CD4-positive, alpha-beta T cell treated with Interleukin-15 for 4 hours (primary cell): ENCODE measurements around the gene FBXO36.
"Not testable (repeated sequence)": the region's sequence is repeated elsewhere in the genome, so short reads cannot be mapped to it uniquely, and the experiment has no call there.

Source experiments
- DNase-seq: peaks from one replicate; pipeline ENCODE4 v3.0.0-alpha.2; 2020; ENCODE audit warnings: low spot score

The FBXO36 gene

GRCh38 chr2:229922449-229923386, at the start of gene FBXO36:
Gene FBXO36 (plus strand): TSS chr2:229922503. CDS start chr2:229922514, 11 bp downstream.
- peak; percentile 83 for DNase-seq

GRCh38 chr2:229873123-229873581, 49.2 kb upstream of the FBXO36 start:
- DNase-seq: no peak

GRCh38 chr2:229874647-229875046, 47.7 kb upstream of the FBXO36 start:
- no peak for DNase-seq

- DNase-seq: no peak
Observed at GRCh38 chr2:229875549-229875948, 46.8 kb upstream of the FBXO36 start.

- DNase-seq: no peak
Observed at GRCh38 chr2:229879191-229879950, 42.9 kb upstream of the FBXO36 start.

GRCh38 chr2:229880892-229881586, 41.3 kb upstream of the FBXO36 start:
- no peak for DNase-seq

GRCh38 chr2:229882583-229882982, 39.7 kb upstream of the FBXO36 start:
- DNase-seq: no peak

GRCh38 chr2:229884775-229885699, 37.3 kb upstream of the FBXO36 start:
- no peak for DNase-seq

GRCh38 chr2:229887441-229887840, 34.9 kb upstream of the FBXO36 start:
- no peak for DNase-seq

- DNase-seq: no peak
Observed at GRCh38 chr2:229888031-229888430, 34.3 kb upstream of the FBXO36 start.

GRCh38 chr2:229889023-229889422, 33.3 kb upstream of the FBXO36 start:
- DNase-seq: no peak

- no peak for DNase-seq
Observed at GRCh38 chr2:229896857-229897256, 25.4 kb upstream of the FBXO36 start.

- no peak for DNase-seq
Observed at GRCh38 chr2:229899604-229900003, 22.7 kb upstream of the FBXO36 start.

GRCh38 chr2:229900012-229900411, 22.3 kb upstream of the FBXO36 start:
- no peak for DNase-seq

GRCh38 chr2:229900514-229900913, 21.8 kb upstream of the FBXO36 start:
- not testable (repeated sequence) for DNase-seq

- DNase-seq: no peak
Observed at GRCh38 chr2:229901819-229902218, 20.5 kb upstream of the FBXO36 start.

GRCh38 chr2:229903037-229903436, 19.3 kb upstream of the FBXO36 start:
- DNase-seq: no peak

- no peak for DNase-seq
Observed at GRCh38 chr2:229905601-229906000, 16.7 kb upstream of the FBXO36 start.

GRCh38 chr2:229909090-229909489, 13.2 kb upstream of the FBXO36 start:
- DNase-seq: no peak

GRCh38 chr2:229910147-229910831, 12.0 kb upstream of the FBXO36 start:
- DNase-seq: no peak
